ENCODE measurements around the gene DDX6. TPM values are rescaled to one million over a fixed set of nuclear protein-coding genes. Genes with fewer than 3 reads are reported as not detected.

DDX6 gene
- total and polyA plus RNA-seq, 2 experiments from 2014 or later: 68.3 to 205 TPM

- no peak for TF ChIP-seq CTCF (conservative IDR thresholded peaks at IDR 0.05; ENCODE audit: low read depth in 2 of 2)
Observed at GRCh38 chr11:118699506-118700220, 91.3 kb downstream of the DDX6 start (continued).

Small RNA genes lying within 50 kb of the gene (small RNA-seq; reads per million reads assigned to genes)
- gene AP004609.2 (ENCODE audit: low replicate concordance) (not detected), gene RF00019 (ENCODE audit: low replicate concordance) (not detected), gene RNU6-376P (ENCODE audit: low replicate concordance) (not detected)

Other genes starting within 250 kb of the DDX6 start
- gene IFT46, start 225.2 kb downstream of the DDX6 start, total RNA-seq (2014; rRNA removed; shearing (Covaris generic)): 11.1 and 12.8 TPM in 2 replicates
- gene IFT46, start 225.2 kb downstream of the DDX6 start, polyA plus RNA-seq (2016; fragmentation: Nextera tagmentation; extraction: Ambion mirVana): 4.3 and 4.6 TPM in 2 replicates
- gene ARCN1, start 218.8 kb downstream of the DDX6 start, total RNA-seq (2014; rRNA removed; shearing (Covaris generic)): 106 and 109 TPM in 2 replicates
- gene ARCN1, start 218.8 kb downstream of the DDX6 start, polyA plus RNA-seq (2016; fragmentation: Nextera tagmentation; extraction: Ambion mirVana): 79.9 and 83.3 TPM in 2 replicates
- 85.2 and 93.9 TPM in 2 replicates for gene PHLDB1, start 183.5 kb downstream of the DDX6 start, total RNA-seq (2014; rRNA removed; shearing (Covaris generic))
- gene PHLDB1, start 183.5 kb downstream of the DDX6 start, polyA plus RNA-seq (2016; fragmentation: Nextera tagmentation; extraction: Ambion mirVana): 45.3 and 46.0 TPM in 2 replicates
- not detected in 2 replicates for gene TREH, start 111.5 kb downstream of the DDX6 start, total RNA-seq (2014; rRNA removed; shearing (Covaris generic))
- 0.24 and 0.36 TPM in 2 replicates for gene TREH, start 111.5 kb downstream of the DDX6 start, polyA plus RNA-seq (2016; fragmentation: Nextera tagmentation; extraction: Ambion mirVana)
- gene CXCR5, start 92.7 kb upstream of the DDX6 start, total RNA-seq (2014; rRNA removed; shearing (Covaris generic)): not detected in 2 replicates
- gene CXCR5, start 92.7 kb upstream of the DDX6 start, polyA plus RNA-seq (2016; fragmentation: Nextera tagmentation; extraction: Ambion mirVana): 0.18 and 0.96 TPM in 2 replicates
- gene BCL9L, start 134.8 kb upstream of the DDX6 start, total RNA-seq (2014; rRNA removed; shearing (Covaris generic)): 24.1 and 35.1 TPM in 2 replicates
- 15.9 and 23.6 TPM in 2 replicates for gene BCL9L, start 134.8 kb upstream of the DDX6 start, polyA plus RNA-seq (2016; fragmentation: Nextera tagmentation; extraction: Ambion mirVana)
- not detected in 2 replicates for gene UPK2, start 165.1 kb upstream of the DDX6 start, total RNA-seq (2014; rRNA removed; shearing (Covaris generic))
- gene UPK2, start 165.1 kb upstream of the DDX6 start, polyA plus RNA-seq (2016; fragmentation: Nextera tagmentation; extraction: Ambion mirVana): 0.74 and 1.4 TPM in 2 replicates
- not detected in 2 replicates for gene FOXR1, start 180.6 kb upstream of the DDX6 start, total RNA-seq (2014; rRNA removed; shearing (Covaris generic))
- gene FOXR1, start 180.6 kb upstream of the DDX6 start, polyA plus RNA-seq (2016; fragmentation: Nextera tagmentation; extraction: Ambion mirVana): not detected in 2 replicates
- 34.3 and 34.5 TPM in 2 replicates for gene CENATAC, start 207.0 kb upstream of the DDX6 start, total RNA-seq (2014; rRNA removed; shearing (Covaris generic))
- 31.7 and 33.4 TPM in 2 replicates for gene CENATAC, start 207.0 kb upstream of the DDX6 start, polyA plus RNA-seq (2016; fragmentation: Nextera tagmentation; extraction: Ambion mirVana)
- 1,462 and 1,965 TPM in 2 replicates for gene RPS25, start 227.2 kb upstream of the DDX6 start, total RNA-seq (2014; rRNA removed; shearing (Covaris generic))
- gene RPS25, start 227.2 kb upstream of the DDX6 start, polyA plus RNA-seq (2016; fragmentation: Nextera tagmentation; extraction: Ambion mirVana): 3,622 and 3,632 TPM in 2 replicates
- gene TRAPPC4, start 227.6 kb upstream of the DDX6 start, total RNA-seq (2014; rRNA removed; shearing (Covaris generic)): 79.9 and 97.2 TPM in 2 replicates
- gene TRAPPC4, start 227.6 kb upstream of the DDX6 start, polyA plus RNA-seq (2016; fragmentation: Nextera tagmentation; extraction: Ambion mirVana): 118 and 142 TPM in 2 replicates
- 50.2 and 56.4 TPM in 2 replicates for gene SLC37A4, start 239.7 kb upstream of the DDX6 start, total RNA-seq (2014; rRNA removed; shearing (Covaris generic))
- 20.0 and 23.4 TPM in 2 replicates for gene SLC37A4, start 239.7 kb upstream of the DDX6 start, polyA plus RNA-seq (2016; fragmentation: Nextera tagmentation; extraction: Ambion mirVana)